Activated naive CD8-positive, alpha-beta T cell treated with anti-CD3 and anti-CD28 coated beads for 36 hours (primary cell): Measurements from ENCODE around the gene CDK2AP2. TPM values are rescaled to one million over a fixed set of nuclear protein-coding genes. Genes with fewer than 3 reads are reported as not detected.
"Not testable (repeated sequence)": the region's sequence is repeated elsewhere in the genome, so short reads cannot be mapped to it uniquely, and the experiment has no call there.

ENCODE experiments used
- DNase-seq: peaks from one replicate; pipeline ENCODE4 v3.0.0; 2021
- H3K27ac Mint-ChIP-seq: one replicate; pipeline ENCODE4 v1.8.0; 2022; ENCODE audit warnings: mild to moderate bottlenecking, moderate library complexity, mixed read lengths
- H3K27me3 Mint-ChIP-seq: one replicate; pipeline ENCODE4 v1.8.0; 2022; ENCODE audit warnings: mild to moderate bottlenecking, mixed read lengths
- H3K36me3 Mint-ChIP-seq: one replicate; pipeline ENCODE4 v1.8.0; 2021; ENCODE audit warnings: mild to moderate bottlenecking, mixed read lengths
- H3K4me1 Mint-ChIP-seq: one replicate; pipeline ENCODE4 v1.8.0; 2021; ENCODE audit warnings: mixed read lengths
- H3K4me3 Mint-ChIP-seq: one replicate; pipeline ENCODE4 v1.8.0; 2022; ENCODE audit warnings: mild to moderate bottlenecking, moderate library complexity, mixed read lengths
- H3K9me3 Mint-ChIP-seq: one replicate; pipeline ENCODE4 v1.8.0; 2022; ENCODE audit warnings: mixed read lengths
- total RNA-seq, 2 experiments: library from RNA; stranded (reverse); gene quantifications; one replicate each; pipeline ENCODE4 v1.2.3, GENCODE V29; 2021

CDK2AP2 gene
- total RNA-seq, 2 experiments from 2014 or later, result 49.7 to 50.5 TPM

DNA sequence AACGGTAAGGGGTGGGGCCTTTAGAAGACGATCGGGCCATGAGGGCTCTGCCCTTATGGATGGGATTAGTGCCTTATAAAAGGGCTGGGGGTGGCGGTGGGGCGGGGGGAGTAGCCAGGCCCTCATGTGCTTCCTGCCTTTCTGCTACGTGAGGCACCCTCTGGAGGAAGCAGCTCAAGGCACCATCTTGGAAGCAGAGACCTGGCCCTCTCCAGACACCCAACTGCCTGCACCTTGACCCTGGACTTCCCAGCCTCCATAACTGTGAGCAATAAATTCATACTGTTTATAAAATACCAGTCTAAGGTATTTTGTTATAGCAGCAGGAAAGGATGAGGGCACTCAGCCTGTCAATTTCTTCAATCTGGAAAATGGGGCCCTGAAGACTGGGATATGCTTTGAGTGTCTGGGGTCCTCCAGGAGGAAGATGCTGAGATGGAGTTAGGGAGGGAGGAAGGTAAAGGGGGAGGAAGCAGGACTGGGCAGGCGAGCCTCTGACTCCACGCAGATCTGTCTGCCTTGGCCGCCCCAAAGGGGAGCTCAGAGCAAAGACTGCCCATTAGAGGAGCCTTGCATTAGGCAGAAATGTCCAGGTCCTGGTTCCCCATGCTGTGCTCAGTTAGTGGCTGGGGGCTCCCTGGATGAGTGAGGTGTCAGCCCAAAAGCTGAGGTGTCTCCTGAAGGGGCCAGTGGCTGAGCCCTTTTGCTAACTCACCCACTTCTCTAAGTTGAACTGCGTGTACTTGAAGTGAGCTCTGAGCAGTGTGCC, 10.0 kb upstream of the CDK2AP2 start:
- no peaks in the 10 kb centered on the region for H3K9me3 Mint-ChIP-seq
- H3K4me3 Mint-ChIP-seq, result no peak overlapping the region
- H3K27ac Mint-ChIP-seq, result no peak overlapping the region
- peaks cover 12% of the 10 kb centered on the region for H3K27me3 Mint-ChIP-seq
- no peaks in the 10 kb centered on the region for H3K36me3 Mint-ChIP-seq
- no peak for DNase-seq
- no peaks in the 10 kb centered on the region for H3K4me1 Mint-ChIP-seq

DNA sequence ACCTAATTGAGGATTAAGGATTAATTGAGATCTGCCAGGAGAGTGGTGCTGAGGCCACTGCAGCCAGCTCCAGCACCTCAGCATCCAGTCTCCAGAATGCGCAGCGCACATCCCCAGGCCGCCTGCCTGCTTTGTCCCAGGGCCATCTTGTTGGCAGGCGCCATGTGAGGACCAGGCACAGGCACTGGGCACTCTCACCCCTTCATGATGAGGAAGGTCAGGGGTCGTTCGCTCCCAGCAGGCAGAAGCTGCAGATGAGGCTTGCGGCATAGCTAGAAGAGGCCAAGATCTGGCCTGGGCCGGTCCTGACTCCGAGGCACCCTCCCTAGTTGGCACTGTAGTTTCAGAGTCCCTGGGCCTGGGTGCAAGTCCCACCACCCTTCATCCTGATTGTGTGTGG, 8.8 kb upstream of the CDK2AP2 start:
- H3K27ac Mint-ChIP-seq, result no peak overlapping the region
- no peaks in the 10 kb centered on the region for H3K9me3 Mint-ChIP-seq
- H3K27me3 Mint-ChIP-seq, result peaks cover 12% of the 10 kb centered on the region
- H3K36me3 Mint-ChIP-seq, result no peaks in the 10 kb centered on the region
- no peak for DNase-seq
- H3K4me1 Mint-ChIP-seq, result no peaks in the 10 kb centered on the region
- H3K4me3 Mint-ChIP-seq, result no peak overlapping the region

DNA sequence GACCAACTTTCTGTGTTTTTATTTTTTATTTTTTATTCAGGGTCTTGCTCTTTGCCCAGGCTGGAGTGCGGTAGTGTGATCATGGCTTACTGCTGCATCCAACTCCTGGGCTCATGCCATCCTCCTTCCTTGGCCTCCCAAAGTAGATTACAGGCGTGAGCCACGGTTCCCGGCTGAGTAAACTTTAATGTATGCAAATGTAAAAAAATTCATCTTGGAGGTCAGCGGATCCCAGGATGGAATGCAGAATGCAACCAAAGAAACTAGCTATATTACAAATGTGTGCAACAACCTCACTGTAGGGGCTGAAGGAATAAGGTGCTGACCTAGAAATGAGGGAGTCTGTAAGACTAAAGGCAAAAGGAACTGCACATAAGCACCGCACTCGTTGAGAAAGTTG, 6.2 kb upstream of the CDK2AP2 start:
- peaks cover 12% of the 10 kb centered on the region for H3K27me3 Mint-ChIP-seq
- H3K4me3 Mint-ChIP-seq, result no peak overlapping the region
- no peaks in the 10 kb centered on the region for H3K36me3 Mint-ChIP-seq
- peaks cover 2% of the 10 kb centered on the region for H3K4me1 Mint-ChIP-seq
- no peak overlapping the region for H3K27ac Mint-ChIP-seq
- DNase-seq, result no peak
- no peaks in the 10 kb centered on the region for H3K9me3 Mint-ChIP-seq

DNA sequence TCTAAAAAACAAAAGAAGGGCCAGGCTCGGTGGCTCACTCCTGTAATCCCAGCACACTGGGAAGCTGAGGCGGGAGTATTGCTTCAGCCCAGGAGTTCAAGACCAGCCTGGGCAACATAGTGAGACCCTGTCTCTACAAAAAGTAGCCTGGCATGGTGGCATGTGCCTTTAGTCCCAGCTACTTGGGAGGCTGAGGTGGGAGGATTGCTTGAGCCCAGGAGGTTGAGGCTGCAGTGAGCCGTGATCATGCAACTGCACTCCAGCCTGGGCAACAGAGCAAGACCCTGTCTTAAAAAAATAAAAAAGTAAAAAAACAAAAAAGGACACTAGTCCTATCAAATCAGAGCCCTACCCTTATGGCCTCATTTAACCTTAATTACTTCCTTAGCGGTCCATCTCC, 3.6 kb upstream of the CDK2AP2 start:
- H3K27ac Mint-ChIP-seq, DNase-seq, H3K4me3 Mint-ChIP-seq, H3K9me3 Mint-ChIP-seq, H3K36me3 Mint-ChIP-seq: not testable (repeated sequence)
- peaks cover 12% of the 10 kb centered on the region for H3K27me3 Mint-ChIP-seq
- peaks cover 15% of the 10 kb centered on the region for H3K4me1 Mint-ChIP-seq

DNA sequence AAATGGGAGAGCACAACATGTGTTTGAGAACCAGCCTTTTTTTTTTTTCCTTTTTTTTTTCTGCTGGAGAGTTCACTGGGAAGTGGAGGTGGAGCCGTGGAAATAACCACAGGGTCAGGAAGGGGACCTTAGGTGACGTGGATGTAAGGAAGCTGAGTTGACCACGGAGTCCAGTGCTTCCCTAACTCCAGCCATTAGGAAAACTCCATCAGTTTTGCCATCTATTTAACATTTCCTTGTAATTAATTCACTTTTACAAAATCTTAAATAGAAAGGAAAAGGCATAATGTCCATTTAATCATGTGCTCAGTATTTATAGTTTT, 2.0 kb upstream of the CDK2AP2 start:
- H3K4me3 Mint-ChIP-seq, result no peak overlapping the region
- no peaks in the 10 kb centered on the region for H3K9me3 Mint-ChIP-seq
- H3K36me3 Mint-ChIP-seq, result peaks cover 8% of the 10 kb centered on the region
- peaks cover 27% of the 10 kb centered on the region for H3K4me1 Mint-ChIP-seq
- peaks cover 4% of the 10 kb centered on the region for H3K27me3 Mint-ChIP-seq
- H3K27ac Mint-ChIP-seq, result no peak overlapping the region
- no peak for DNase-seq

DNA sequence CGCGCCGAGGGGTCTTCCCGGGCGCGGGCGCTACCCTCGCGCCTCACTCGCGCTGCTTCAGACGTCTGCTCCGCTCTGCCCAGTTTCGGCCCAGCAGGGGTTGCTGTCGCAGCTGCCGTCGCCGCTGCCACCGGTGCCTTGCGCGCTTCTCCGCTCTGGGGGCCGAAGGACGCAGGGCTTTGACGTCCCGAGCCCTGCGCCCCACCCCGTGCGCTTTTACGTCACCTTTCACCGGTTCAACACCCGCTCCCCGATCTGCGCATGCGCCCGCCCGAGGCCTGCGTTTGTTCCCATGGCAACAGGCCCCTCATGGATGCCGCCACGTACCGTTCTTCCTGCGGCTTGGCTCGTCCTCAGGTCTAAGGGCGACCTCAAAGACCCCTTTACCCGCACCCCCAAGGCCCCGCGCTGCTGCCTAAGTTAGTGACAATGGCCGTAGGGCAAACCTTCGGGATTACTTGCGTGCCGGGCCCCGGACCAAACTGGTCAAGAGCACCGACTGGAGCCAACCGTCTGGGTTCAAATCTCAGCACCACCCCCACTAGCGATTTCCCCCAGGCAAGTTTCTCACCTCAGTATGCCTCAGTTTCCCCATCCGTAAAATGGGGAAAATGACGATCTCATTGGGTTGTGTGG, 642 bp upstream of the CDK2AP2 start:
- peak overlapping the region; percentile 89 for H3K4me3 Mint-ChIP-seq
- peaks cover 28% of the 10 kb centered on the region for H3K4me1 Mint-ChIP-seq
- DNase-seq, result peak; percentile 99
- H3K27ac Mint-ChIP-seq, result peak overlapping the region; percentile 80
- no peaks in the 10 kb centered on the region for H3K9me3 Mint-ChIP-seq
- peaks cover 8% of the 10 kb centered on the region for H3K36me3 Mint-ChIP-seq
- peaks cover 3% of the 10 kb centered on the region for H3K27me3 Mint-ChIP-seq

DNA sequence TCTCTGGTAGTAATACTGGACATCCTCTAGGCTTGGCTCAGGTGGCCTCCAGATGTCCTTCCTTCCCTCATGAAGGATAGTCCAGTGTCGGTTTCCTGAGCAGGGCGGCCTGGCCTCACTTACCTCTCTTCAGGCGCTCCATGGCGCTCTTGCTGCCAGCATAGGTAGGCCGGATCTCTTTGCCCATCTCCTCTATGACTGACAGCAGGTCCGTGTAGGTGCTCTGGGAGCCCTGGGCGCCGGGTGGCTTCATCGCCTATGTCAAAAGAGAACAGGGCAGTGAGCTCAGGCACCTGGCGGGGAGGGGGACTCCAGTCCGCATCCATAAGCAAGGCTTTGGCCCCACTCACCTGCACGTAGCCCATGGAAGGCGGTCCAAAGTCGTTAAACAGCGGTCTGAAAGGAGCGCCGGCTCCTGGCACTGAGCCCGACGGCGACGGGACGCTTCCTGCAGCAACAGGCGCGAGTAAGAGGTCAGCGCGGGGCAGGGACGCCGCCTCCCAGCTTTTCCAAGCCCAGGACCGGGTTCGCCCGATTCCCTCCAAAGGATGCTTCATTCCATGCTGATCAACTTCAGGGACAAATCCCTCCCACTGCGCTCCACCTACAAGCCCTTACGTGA, 609 bp downstream of the CDK2AP2 start:
- H3K27ac Mint-ChIP-seq, result peak overlapping the region; percentile 82
- peaks cover 12% of the 10 kb centered on the region for H3K36me3 Mint-ChIP-seq
- no peaks in the 10 kb centered on the region for H3K27me3 Mint-ChIP-seq
- DNase-seq, result no peak
- no peaks in the 10 kb centered on the region for H3K9me3 Mint-ChIP-seq
- peaks cover 35% of the 10 kb centered on the region for H3K4me1 Mint-ChIP-seq
- H3K4me3 Mint-ChIP-seq, result peak overlapping the region; percentile 89

DNA sequence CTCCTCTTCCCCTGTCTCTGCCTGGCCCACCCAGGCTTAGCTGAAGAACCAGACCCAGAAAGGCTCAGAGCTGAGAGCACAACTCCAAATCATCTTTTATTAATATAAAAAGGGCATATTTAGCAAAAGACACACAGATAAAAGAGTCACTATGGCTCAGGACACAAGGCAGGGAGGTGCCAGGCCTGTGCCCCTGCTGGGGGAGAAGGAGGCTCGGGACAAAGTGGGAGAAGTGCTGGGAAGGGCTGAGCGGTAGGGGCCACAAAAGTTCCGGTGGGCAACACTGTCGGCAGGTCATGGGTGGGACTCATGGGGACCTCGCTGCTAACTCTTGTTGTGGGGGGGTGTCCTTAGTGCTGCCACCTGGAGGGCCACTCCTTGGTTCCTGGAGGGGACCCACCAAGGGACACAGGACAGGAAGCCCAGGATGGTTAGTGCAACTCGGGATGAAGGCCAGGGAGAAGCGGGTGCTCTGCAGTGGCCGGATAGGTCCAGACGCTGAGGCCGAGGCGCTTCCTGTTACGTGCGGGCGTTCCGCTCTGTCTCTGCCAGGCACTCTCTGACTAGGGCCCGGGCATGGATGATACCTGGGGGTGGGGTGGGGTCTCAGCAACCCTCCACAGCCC, 1.4 kb downstream of the CDK2AP2 start:
- Mint-ChIP-seq H3K27me3 (no peaks in the 10 kb centered on the region), H3K9me3 (no peaks in the 10 kb centered on the region), H3K27ac (peak overlapping the region; percentile 88), H3K36me3 (peaks cover 12% of the 10 kb centered on the region), H3K4me1 (peaks cover 37% of the 10 kb centered on the region), H3K4me3 (peak overlapping the region; percentile 89)
- DNase-seq, result no peak

DNA sequence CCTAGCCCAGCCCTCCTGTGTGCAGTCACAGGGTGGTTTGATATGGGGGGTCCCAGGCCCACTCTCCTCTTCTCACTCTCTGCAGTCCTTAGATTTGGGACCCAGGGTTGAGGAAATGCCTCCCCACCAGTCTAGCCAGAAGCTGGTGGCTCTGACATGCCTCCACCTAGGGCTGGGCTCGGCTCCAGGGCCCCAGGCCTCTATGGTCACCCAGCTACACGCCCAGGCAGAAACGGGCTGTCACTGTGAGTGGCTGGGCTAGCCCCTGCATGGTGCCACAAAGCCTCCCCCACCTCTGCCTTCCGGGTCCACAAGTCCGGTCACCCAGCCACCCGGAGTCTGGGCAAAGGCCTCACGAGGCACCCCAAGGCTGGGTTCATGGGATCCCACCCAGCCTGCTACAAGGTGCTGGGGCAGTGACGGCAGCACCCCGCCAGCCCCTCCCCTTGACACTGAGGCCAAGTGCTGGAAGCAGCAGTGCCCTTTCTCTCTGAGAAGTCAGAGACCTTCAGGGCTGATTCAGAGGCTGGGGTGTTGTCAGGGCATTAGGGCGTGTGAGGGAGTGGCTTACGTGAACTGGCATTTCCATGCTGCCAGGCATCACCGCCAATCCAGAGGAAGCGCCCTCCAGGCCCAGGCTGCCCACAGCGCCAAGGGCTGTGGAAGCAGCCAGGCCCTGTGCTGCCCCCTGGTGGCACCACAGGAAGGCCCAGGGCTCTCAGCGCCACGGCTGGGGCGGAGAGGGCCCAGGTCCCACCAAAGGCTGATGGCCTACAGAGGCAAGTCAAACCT, 2.2 kb downstream of the CDK2AP2 start:
- DNase-seq, result peak; percentile 94
- Mint-ChIP-seq H3K4me1 (peaks cover 45% of the 10 kb centered on the region), H3K36me3 (peaks cover 18% of the 10 kb centered on the region), H3K9me3 (no peaks in the 10 kb centered on the region), H3K4me3 (peak overlapping the region; percentile 89), H3K27ac (peak overlapping the region; percentile 88), H3K27me3 (no peaks in the 10 kb centered on the region)

DNA sequence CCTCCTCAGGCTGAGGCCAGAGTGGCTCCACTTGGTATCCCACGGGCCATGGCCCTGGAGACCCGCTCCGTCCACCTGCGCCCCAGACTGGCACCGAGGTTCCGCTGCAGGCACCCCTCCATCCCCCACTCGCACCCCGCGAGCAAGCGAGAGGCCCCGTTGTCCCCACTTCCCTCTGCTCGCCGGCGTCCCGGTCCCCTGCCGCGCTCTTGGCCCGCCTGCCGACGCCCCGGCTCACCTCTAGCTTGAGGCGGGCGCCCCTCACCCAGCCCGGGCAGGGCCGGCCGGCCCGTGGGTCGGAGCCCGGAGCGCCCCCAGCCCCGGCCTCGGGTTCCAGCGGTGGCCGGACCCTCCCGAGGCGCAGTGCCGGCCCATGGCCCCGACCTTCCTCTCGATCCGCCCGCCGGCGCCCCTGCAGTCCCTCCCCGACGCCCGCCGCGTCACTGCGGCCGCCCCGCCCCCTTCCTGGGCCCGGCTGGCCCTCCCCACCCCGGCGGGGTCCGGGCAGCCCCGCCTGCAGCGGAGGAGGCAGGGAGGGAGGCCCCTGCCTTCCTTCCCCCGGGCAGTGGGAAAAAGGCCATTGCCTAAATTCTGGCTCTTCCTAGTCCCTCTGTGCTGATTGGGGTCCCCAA, 2.9 kb downstream of the CDK2AP2 start, which contains the start of gene PITPNM1:
Gene PITPNM1, minus strand, starts transcription at position 414 of the 632 bp plus-strand sequence. CDS start 1,183 bp downstream, outside the sequence.
- Mint-ChIP-seq H3K9me3 (no peaks in the 10 kb centered on the region), H3K4me3 (peak within 1 kb of the TSS; percentile 89), H3K27ac (peak within 1 kb of the TSS; percentile 88), H3K36me3 (peaks cover 22% of the 10 kb centered on the region), H3K4me1 (peaks cover 49% of the 10 kb centered on the region), H3K27me3 (no peaks in the 10 kb centered on the region)
- DNase-seq, result peak; percentile 84

DNA sequence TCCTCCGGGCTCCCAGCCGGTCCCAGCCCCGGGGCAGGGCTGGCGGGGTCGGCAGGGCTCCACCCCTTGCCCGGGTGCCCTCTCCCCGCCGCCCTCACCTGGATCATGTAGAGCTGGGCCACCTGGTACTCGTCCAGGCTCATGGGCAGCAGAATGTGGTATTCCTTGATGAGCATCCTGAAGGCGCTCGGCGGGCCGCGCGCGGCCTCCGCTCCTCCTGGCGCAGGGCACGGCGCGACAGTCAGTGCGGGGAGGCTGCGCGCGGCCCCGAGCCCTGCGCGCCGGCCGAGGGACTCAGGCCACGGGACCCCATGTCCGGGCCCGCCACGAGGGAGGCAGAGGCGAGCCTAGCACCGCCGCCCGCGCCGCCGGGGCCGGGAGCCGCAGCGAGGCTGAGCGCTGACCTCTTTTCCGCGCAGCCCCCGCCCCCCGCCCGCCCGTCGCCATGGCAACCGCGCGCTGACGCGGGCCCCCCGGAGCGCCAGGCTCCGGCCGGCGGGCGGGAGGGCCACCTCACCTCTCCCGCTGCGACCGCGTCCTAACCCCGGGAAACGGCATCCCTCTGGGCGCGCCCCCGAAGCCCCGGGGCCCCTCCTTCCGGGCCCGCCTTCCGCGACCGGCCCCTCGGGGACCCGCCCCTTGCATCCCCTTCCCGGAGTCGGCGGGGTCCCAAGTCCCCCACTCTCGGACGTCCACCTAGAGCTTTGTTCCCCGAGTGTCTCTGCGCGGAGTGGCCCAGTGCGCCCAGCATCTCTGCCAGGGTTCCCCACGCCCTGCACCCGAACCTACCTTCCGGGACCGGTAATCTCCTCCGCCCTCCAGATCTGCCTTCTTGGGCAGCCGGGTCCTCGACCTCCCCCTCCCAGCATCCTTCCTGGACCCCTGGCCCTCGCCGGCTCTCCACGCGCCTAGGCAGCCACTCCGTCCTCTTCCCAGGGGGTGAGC, 3.7 kb downstream of the CDK2AP2 start:
- H3K4me3 Mint-ChIP-seq, result peak overlapping the region; percentile 89
- peaks cover 25% of the 10 kb centered on the region for H3K36me3 Mint-ChIP-seq
- H3K4me1 Mint-ChIP-seq, result peaks cover 49% of the 10 kb centered on the region

DNA sequence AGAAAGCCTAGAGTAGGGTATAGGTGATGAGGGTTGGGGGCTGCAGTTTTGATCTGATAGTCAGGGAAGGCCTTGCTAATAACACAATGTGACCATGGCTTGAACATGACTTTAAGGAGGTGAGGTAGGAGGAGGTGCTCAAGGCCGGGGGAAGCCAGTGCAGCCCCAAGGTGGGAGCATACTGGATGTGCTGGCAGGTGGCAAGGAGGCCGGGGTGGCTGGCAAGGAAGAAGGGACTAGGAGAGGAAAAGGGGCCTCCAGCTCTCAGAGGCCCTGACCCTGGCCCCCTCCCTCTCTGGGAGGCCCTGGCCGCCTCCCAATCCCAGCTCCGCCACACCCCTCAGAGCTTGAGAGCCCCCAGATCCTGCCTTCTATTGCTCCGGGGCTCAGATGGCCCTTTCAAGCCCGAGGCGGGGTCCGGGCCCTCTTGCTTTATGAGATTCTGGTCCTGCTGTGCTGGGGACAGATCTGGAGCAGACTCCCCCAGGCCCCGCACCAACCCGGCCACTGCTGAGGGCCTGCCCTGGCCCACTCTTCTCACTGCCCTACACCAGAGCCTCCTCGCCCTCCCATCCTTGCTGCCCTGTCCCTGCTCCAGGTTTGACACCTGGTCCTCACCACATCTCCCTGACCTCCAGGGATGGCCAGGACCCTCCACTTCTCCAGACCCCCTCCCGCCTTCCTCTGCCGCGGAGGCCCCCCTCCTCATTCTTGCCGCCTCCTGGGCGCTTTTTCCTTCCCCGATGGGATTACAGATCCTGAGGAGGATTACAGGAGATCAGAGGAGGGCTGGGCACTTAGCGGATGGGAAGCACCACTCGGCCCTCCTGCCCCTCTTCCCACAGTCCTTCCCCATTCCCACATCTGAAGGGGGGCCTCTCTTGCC, 4.6 kb downstream of the CDK2AP2 start:
- Mint-ChIP-seq H3K9me3 (no peaks in the 10 kb centered on the region), H3K36me3 (peaks cover 25% of the 10 kb centered on the region), H3K27me3 (no peaks in the 10 kb centered on the region), H3K27ac (no peak overlapping the region), H3K4me3 (peak overlapping the region; percentile 67), H3K4me1 (peaks cover 41% of the 10 kb centered on the region)
- DNase-seq, result no peak

More for the DNA sequence above, 3.7 kb downstream of the CDK2AP2 start:
- H3K27ac Mint-ChIP-seq, result peak overlapping the region; percentile 81
- no peaks in the 10 kb centered on the region for H3K9me3 Mint-ChIP-seq
- no peaks in the 10 kb centered on the region for H3K27me3 Mint-ChIP-seq
- DNase-seq, result peak; percentile 53
